HK-2 (cell line): ENCODE data around the gene ECE1.
A peak's percentile ranks its signal among the peaks of the same experiment; 100 is the strongest.

ENCODE experiments used
- DNase-seq: peaks from one replicate; pipeline ENCODE4 v3.0.0-alpha.2; 2018; ENCODE audit not compliant: unreplicated experiment

The ECE1 gene

DNA sequence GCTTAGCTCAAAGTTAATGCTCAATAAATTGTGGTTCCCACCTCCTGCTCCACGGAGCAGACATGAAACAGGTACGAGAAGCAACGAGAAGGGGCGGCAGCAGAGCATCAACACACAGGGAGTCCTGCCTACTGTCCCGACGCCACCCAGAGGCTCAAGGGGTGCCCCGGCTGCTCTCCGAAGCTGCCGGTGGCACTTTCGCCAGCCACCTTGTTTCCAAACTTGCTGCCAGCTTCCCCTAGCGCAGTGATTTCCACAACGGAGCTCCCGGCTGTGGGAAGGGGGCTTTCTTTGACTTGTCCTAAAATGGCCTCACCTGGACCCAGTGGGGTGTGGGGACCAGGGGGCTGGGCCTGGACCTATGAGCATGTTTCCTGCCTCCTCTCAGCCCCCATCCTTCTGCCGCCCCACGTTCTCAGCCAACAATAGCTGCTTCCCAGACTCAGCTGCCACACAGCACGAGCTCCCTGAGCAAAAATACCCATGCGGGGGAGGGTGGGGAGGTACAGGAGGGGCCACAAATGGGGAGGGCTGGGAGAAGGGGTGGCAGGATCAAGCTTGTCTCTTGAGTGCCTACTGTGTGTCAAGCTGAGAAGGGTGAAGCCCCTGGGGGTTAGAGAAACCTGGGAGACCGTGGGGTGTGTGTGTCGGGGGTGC lies 35.6 kb upstream of the ECE1 start:
- DNase-seq: no peak

DNA sequence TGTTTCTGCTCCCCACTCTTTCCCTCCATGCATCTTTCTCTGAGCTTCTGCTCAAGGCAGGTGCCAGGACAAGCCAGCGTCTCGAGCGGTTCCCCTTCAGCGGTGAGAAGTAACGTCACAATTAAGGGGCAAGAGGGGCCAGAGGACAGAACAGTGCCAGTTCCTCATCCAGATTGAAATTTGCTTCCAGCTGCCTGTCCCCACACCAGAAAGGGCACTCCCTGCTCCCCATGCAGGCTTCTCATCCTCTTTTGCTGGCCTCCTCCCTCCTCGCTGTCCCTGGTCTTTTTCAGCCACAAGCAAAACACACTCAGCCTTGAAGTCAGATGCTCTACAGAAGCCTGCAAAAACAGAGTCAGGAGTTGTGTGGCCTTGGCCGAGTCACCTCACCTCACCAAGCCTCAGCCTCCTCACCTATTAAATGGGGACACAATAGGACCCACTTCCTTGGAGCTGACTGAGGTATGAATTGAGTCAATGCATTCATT lies 35.0 kb upstream of the ECE1 start:
- no peak for DNase-seq

GRCh38 chr1:21324368-21325141 lies 34.3 kb upstream of the ECE1 start:
- DNase-seq: peak; percentile 90

DNA sequence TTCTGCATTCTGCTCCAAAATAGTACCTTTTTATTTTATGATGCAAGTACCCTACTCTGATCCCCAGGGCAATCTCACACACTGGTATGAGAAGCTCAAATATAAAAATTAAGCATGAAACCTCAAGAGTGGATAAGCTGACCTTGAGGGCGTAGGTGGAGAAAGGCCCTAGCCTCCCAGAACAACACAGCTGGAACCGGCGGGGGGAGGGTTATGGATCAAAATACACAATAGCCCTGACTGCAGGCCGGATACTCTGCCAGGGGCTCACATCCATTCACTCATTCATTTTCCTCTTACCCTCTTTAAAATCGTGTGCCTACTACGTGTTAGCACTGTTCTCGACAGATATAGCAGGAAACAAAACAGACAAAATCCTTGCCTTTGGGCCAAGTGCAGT lies 32.8 kb upstream of the ECE1 start:
- no peak for DNase-seq

GRCh38 chr1:21322681-21323016 lies 32.4 kb upstream of the ECE1 start:
- DNase-seq: no peak

DNA sequence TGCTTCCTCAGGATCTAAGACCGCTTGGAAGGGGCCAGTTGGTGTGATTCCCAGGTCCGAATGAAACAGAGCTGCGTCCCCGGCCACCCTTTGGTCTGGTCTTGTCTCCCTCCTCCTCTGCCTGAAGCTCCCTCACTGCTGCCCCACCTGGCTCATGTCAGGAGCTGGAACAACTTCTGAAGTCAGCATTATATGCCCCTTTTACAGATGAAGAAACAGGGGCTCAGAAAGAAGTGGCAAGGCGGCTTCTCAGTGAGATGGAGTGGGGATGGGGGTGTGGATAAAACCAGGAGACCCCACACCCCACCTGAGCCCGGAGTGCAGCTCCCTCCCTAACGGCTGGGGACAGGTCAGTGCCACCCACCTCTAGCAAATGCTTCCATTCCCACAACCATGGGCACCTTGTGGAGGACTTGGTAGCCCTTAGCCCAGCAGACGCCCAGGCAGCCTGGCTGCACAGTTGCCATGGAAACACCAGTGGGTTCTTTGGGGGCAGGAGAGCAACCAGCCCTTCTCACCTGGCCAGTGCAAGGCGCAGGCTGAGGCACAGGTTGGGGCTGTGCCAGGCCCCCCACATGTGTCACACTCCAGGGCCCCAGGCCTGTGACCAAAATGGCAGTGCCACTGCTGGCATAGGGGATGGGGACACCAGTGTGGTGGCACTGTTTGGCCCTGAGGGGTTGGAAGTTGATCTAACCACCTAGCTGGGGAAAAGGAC lies 31.9 kb upstream of the ECE1 start:
- DNase-seq: no peak

- DNase-seq: no peak
Measured at GRCh38 chr1:21320410-21321108, 30.3 kb upstream of the ECE1 start.

GRCh38 chr1:21319447-21320407 lies 29.5 kb upstream of the ECE1 start:
- DNase-seq: no peak

DNA sequence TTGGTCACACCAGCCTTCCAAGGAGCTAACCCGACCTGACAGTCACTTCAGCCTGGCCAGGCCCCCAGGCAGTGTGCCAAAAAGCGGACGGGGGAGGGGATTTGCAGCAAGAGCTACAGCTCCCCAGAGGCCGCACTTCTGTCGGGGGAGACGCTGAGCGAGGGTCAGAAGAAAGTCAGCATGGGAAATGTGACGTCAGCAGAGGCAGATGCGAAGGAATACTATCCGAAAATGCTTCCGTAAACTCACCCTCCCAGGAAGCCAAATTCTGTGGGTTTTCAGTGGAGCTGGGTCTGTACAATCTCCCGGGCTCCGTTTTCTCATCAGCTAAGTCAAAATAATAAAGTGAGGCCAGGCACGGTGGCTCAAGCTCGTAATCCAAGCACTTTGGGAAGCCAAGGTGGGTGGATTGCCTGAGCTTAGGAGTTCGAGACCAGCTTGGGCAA lies 28.5 kb upstream of the ECE1 start:
- no peak for DNase-seq

DNA sequence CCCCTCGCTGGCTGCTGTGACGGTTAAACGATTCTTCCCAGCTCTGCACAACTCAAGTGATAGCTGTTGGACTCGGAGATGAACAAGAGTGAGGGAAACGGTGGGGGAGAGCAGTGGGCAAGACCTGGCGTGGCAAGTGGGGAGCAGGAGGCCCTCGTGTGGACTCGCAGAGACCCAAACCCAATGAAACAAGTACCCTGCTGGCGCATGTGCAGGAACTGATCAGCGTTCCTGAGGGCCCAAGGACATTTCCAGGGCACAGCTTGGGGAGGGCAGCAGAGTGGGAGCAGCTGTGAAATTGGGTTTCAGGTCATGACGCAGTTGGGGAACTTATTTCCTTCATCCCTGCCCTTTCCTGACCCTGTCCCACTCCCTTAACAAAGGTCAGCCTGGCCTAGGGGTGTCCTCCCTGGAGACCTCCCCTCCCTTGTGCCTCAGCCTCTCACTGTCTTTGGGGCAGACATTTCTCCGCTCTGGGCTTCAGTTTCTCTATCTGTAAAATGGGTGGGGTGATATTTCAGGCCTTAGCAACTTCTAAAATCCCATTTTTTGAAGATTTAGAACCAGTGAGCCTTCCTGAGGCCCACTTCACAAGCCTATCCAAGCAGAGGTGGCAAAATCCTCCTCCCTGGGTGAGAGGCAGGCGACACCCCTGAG lies 27.9 kb upstream of the ECE1 start:
- DNase-seq: no peak

DNA sequence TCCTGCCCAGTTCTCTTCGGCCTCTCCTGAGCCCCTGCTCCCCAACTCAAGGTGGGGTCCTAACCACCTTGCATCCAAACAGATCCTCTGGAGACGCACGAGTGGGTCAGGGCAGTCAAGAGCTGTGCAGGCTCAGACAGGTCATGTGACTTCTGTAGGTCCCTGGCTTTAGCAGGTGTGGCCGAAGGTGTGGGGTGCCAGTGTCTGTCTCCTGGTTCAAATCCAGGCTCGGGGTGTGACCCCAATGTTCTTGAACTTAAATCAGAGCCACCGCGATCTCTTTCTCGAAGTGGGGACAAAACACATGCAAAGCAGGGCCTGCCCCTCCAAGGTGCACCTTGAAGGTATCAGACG lies 27.4 kb upstream of the ECE1 start:
- no peak for DNase-seq

DNA sequence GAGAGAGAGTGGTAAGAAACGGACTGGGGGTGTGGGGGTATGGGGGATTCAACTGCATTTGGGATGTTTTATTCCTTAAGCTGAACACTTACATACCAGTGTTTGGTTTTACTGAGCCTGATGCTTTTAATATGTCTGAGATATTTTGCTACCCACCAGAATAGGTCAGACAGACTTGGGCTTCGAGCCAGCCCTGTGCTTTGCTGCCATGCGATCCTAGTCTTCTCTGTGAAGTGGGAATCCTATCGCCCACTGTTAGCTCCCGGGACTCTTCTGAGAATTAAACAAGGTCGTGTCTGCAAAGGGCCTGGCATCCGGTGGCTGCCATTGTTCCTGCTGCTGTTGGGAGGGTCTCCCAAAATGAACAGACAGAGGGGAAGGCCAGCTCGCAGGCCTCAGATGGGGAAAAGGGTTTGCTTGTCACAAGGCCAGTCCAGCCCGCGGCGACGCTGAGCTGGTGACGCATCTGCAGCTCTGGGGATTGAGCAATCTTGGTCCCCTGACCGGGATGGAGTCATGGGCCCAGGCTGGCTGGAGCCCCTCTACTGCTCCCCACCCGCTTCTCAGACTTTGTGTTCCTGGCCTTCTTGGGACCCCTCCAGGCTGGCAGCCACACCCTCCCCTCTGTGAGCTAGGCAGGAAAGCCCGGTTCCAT lies 26.9 kb upstream of the ECE1 start:
- DNase-seq: no peak

DNA sequence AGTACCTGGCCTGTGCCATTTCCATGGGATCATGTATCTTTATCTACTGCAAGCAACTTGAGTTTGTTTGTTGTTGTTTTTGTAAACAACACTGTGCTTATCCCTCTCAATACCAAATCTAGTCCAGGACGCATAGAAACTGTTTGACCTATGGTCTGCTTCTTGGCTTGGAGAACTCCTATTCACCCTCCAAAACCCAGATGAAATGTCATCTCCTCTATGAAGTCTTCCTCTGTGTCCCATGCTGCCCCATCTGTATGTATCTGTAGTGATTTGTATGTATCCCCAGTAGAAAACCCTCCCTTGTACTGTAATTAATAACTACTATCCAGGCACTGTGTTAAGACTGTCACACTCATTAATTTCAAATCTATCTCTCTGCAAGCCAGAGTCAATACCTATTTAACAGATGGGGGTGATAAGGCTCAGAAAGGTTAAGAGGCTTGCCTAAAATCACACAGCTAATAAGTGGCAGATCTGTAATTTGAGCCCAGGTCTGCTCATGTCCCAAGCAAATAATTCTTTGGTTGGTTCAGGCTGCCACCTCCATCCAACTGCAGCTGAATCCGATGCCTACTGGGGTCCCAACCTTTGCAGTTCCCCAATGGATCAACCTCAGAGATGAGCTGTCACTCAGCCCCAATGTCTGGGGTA lies 24.6 kb upstream of the ECE1 start:
- DNase-seq: no peak

GRCh38 chr1:21313886-21314721 lies 23.8 kb upstream of the ECE1 start:
- DNase-seq: no peak

- no peak for DNase-seq
Measured at GRCh38 chr1:21313203-21313885, 23.1 kb upstream of the ECE1 start.

DNA sequence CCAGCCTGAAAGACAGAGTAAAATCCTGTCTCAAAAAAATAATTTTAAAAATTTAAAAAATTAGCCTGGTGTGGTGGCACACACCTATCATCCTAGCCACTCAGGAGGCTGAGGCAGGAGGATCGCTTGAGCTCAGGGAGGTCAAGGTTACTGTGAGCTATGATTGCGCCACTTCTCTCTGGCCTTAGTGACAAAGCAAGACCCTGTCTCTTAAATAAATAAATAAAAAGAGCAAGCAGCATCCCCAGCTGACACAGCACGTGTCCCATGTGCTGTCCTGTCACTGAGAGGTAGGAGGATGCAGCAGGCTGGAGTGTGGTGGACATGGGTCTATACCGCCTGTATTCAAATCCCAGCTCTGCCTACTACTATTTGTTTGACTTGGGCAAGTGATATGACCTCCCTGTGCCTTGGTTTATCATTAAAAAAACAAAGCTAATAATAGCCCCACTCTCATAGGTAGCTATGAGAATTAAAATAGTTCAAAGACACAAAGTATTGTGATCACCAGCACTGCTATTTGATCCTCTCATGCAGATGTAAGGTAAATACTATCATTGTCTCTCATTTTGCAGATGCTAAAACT lies 22.2 kb upstream of the ECE1 start:
- DNase-seq: no peak

DNA sequence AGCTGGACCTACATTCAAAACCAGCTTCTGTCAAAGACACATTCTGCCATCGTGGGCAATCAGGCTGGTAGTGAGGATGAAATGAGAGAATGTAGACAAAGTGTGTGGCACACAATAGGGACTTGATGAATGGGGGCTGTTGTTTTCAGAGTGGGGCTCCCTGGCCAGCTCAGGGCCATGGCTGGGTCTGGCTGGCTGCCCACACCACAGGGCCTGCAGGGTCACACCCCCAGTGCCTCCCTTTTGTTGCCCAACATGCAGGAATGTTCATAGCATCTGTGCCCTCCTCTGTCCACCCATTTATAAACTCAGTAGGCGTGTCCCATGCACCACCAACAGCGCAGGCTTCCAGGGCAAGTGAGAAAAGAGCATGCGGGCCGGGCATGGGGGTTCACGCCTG lies 20.8 kb upstream of the ECE1 start:
- no peak for DNase-seq
